ENCODE results near the gene XXYLT1. TPM values are rescaled to one million over a fixed set of nuclear protein-coding genes. Genes with fewer than 3 reads are reported as not detected.
"Not testable (repeated sequence)": the region's sequence is repeated elsewhere in the genome, so short reads cannot be mapped to it uniquely, and the experiment has no call there.

The XXYLT1 gene
- total RNA-seq, 1 donor from 2014 or later, result 8.9 TPM

GRCh38 chr3:195191580-195191979 lies 79.4 kb downstream of the XXYLT1 start:
- no peaks in the 10 kb centered on the region for H3K36me3 ChIP-seq
- no peak overlapping the region for H3K27ac ChIP-seq
- no peak for ATAC-seq
- intact Hi-C loops (cut with DNase I), result no loop called here
- DNase-seq, result no peak
- H3K4me1 ChIP-seq, result peaks cover 21% of the 10 kb centered on the region
- H3K4me3 ChIP-seq, result no peak overlapping the region
- TF ChIP-seq CTCF (IDR thresholded peaks at IDR 0.05), result no peak
- peaks cover 9% of the 10 kb centered on the region for H3K9me3 ChIP-seq
- no peaks in the 10 kb centered on the region for H3K27me3 ChIP-seq (ENCODE audit: low read depth)

DNA sequence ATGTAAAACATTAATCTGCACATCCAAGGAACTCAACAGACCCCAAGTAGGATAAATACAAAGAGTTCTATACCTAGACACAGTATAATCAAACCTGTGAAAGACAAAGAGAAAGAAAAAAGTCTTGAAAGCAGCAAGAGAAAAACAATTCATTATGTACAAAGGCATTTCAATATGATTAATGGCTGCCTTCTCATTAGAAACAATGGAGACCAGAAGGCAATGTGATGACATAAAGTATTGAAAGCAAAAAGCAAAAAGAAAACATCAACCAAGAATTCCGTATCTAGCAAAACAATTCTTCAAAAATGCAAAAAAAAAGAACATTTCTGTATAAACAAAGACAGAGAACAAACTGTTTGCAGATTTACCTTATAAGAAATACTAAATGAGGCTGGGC lies 81.1 kb downstream of the XXYLT1 start:
- no peak overlapping the region for H3K4me3 ChIP-seq
- peaks cover 9% of the 10 kb centered on the region for H3K9me3 ChIP-seq
- no peak for ATAC-seq
- H3K36me3 ChIP-seq, result no peaks in the 10 kb centered on the region
- no peaks in the 10 kb centered on the region for H3K27me3 ChIP-seq (ENCODE audit: low read depth)
- no peak overlapping the region for H3K27ac ChIP-seq
- intact Hi-C loops (cut with DNase I), result no loop called here
- H3K4me1 ChIP-seq, result peaks cover 23% of the 10 kb centered on the region
- TF ChIP-seq CTCF (IDR thresholded peaks at IDR 0.05), result no peak
- no peak for DNase-seq

DNA sequence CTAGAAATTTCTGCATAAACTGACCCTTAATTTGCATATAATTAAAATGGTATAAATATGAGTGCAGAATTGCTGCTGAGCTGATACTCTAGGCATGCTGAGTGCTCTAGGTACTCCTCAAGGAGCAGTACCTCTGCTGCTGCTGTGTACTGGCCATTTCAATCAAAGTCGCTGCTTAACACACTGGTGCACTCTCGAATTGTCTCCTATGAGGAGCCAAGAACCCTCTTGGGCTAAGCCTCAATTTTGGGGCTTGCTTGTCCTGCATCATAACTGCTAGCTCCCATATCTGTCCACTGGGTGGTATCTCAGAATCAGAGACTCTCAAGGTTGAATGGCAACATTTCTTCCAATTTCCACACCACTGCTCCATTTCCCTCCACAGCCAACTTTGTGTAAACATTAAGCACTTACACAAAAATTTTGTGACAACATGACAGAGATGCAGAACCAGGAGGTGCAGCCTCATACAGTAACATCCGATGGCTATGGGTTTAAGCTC lies 82.5 kb downstream of the XXYLT1 start:
- ATAC-seq (peak; percentile 18 to 19), DNase-seq (no peak)
- no peak overlapping the region for H3K27ac ChIP-seq

DNA sequence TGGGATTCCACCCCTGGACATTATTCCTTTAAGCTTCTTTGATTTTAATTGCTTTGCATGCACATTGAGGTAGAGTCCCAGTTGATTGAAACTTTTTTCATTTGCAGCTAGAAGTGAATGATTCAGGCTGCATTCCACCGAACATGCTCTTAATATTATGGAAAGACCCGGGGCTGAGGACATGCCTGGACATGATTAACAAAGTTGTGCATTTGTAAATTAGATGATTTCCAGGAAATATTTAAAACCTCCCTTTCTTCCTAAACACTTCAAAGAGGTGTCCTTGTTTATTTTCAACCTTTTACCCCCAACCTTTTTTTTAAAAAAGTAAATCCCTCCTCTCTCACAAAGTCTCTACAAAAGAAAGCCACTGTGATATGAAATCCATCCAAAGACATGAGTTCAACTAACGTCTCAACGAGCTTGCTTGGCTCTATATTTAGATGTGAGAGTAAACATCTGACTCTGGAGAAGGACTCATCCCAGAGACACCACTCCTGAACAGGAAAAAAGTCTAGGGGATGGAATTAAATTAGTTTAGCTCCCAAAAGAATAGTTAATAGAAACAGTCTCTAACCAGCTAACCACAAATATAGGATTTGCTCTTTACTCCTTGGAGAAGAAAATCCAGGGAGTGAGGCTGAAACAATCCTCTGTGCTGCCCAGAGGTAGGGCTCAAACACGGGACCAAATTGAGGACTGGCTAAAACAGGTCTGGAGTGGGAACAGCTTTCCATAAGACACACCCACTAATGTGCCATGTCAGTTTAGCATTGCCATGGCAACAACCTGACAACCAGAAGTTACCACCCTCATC lies 83.1 kb downstream of the XXYLT1 start:
- Histone ChIP-seq H3K27me3 (ENCODE audit: low read depth) (no peaks in the 10 kb centered on the region), H3K27ac (no peak overlapping the region), H3K4me3 (no peak overlapping the region), H3K9me3 (peaks cover 9% of the 10 kb centered on the region), H3K4me1 (peaks cover 25% of the 10 kb centered on the region), H3K36me3 (no peaks in the 10 kb centered on the region)
- DNase-seq (no peak), ATAC-seq (peak; percentile 40 to 50)
- intact Hi-C loops (cut with DNase I), result no loop called here
- TF ChIP-seq CTCF (IDR thresholded peaks at IDR 0.05), result no peak

More for the DNA sequence above, 82.5 kb downstream of the XXYLT1 start:
- Histone ChIP-seq H3K4me1 (peaks cover 23% of the 10 kb centered on the region), H3K4me3 (no peak overlapping the region), H3K9me3 (peaks cover 9% of the 10 kb centered on the region), H3K36me3 (no peaks in the 10 kb centered on the region), H3K27me3 (ENCODE audit: low read depth) (no peaks in the 10 kb centered on the region)
- intact Hi-C loops (cut with DNase I), result no loop called here
- no peak for TF ChIP-seq CTCF (IDR thresholded peaks at IDR 0.05)

DNA sequence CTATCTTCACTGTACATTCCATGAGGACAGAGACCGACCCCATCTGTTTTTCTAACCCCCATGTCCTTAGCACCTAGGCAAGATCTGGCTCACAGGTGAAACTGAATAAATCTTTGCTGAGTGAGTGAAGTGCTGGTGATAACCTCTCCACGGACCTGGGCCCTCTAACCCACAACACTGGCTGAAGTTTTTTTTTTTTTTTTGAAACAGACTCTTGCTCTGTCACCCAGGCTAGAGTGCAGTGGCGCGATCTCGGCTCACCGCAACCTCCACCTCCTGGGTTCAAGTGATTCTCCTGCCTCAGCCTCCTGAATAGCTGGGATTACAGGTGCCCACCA lies 84.3 kb downstream of the XXYLT1 start:
- H3K27me3 ChIP-seq (ENCODE audit: low read depth); H3K27ac ChIP-seq; H3K4me3 ChIP-seq; DNase-seq; H3K36me3 ChIP-seq; ATAC-seq; H3K9me3 ChIP-seq; intact Hi-C loops (cut with DNase I): not testable (repeated sequence)
- peaks cover 36% of the 10 kb centered on the region for H3K4me1 ChIP-seq

GRCh38 chr3:195186041-195186709 lies 84.8 kb downstream of the XXYLT1 start:
- DNase-seq (no peak), ATAC-seq (no peak)
- H3K27me3 ChIP-seq (ENCODE audit: low read depth), result no peaks in the 10 kb centered on the region
- intact Hi-C loops (cut with DNase I), result no loop called here
- H3K27ac ChIP-seq, result peak overlapping the region; percentile 44
- H3K36me3 ChIP-seq, result no peaks in the 10 kb centered on the region
- H3K9me3 ChIP-seq, result peaks cover 4% of the 10 kb centered on the region
- no peak overlapping the region for H3K4me3 ChIP-seq
- no peak for TF ChIP-seq CTCF (IDR thresholded peaks at IDR 0.05)
- H3K4me1 ChIP-seq, result peaks cover 41% of the 10 kb centered on the region
